H1 (cell line): ENCODE results near the gene CLTCL1.

Source experiments
- CEBPB ChIP-seq: IDR thresholded peaks from 2 replicates; pipeline ENCODE4 v1.6.1; 2012; ENCODE audit warnings: low read depth, low read length
- CHD2 ChIP-seq: IDR thresholded peaks from 2 replicates; pipeline ENCODE4 v1.6.1; 2012; ENCODE audit warnings: low read length, improper control_type of control experiment
- CREB1 ChIP-seq: IDR thresholded peaks from 2 replicates; pipeline ENCODE4 v1.6.1; 2012; ENCODE audit warnings: inconsistent platforms
- CTCF ChIP-seq, 3 experiments: IDR thresholded peaks; 1 replicate in 2 of 3; 2 replicates in 1 of 3; pipeline versions ENCODE4 v1.5.1 to v1.6.1; 2011; ENCODE audit warnings: low read length in 3 of 3, mild to moderate bottlenecking in 3 of 3, inconsistent platforms in 2 of 3, low read depth in 1 of 3, moderate library complexity in 1 of 3; ENCODE audit not compliant: insufficient read depth in 1 of 3; ENCODE audit errors: control extremely low read depth in 1 of 3
- EZH2 ChIP-seq: fragments of 200-600 bp; sonication (generic); IDR thresholded peaks from 2 replicates; pipeline ENCODE4 v1.7.1; 2012; ENCODE audit warnings: low read depth, mild to moderate bottlenecking, moderate library complexity, low read length, inconsistent platforms; ENCODE audit not compliant: severe bottlenecking
- KDM5A ChIP-seq: fragments of 200-600 bp; IDR thresholded peaks from 2 replicates; pipeline ENCODE4 v1.7.1; 2012; ENCODE audit warnings: mild to moderate bottlenecking, low read length, inconsistent platforms, mixed read lengths
- NANOG ChIP-seq: IDR thresholded peaks from 2 replicates; pipeline ENCODE4 v1.6.1; 2011; ENCODE audit warnings: low read length, low read depth, mild to moderate bottlenecking, inconsistent platforms; ENCODE audit not compliant: insufficient read depth, poor library complexity, severe bottlenecking
- POLR2A ChIP-seq, 2 experiments: IDR thresholded peaks; 1 replicate in 1 of 2; 2 replicates in 1 of 2; pipeline ENCODE4 v1.6.1; 2011; ENCODE audit warnings: low read depth in 2 of 2, low read length in 2 of 2, mild to moderate bottlenecking in 2 of 2; ENCODE audit errors: control extremely low read depth in 1 of 2
- POLR2AphosphoS5 ChIP-seq: IDR thresholded peaks from 2 replicates; pipeline ENCODE4 v1.6.1; 2011; ENCODE audit warnings: low read depth, low read length
- RAD21 ChIP-seq, 2 experiments: IDR thresholded peaks in 1 of 2; conservative IDR thresholded peaks in 1 of 2; 2 replicates each; pipeline ENCODE4 v1.6.1; 2011; ENCODE audit warnings: low read depth in 2 of 2, low read length in 2 of 2, improper control_type of control experiment in 1 of 2, inconsistent platforms in 1 of 2, mild to moderate bottlenecking in 1 of 2, moderate library complexity in 1 of 2
- RFX5 ChIP-seq: IDR thresholded peaks from 2 replicates; pipeline ENCODE4 v1.6.1; 2011; ENCODE audit warnings: low read depth, low read length, improper control_type of control experiment, borderline replicate concordance
- USF2 ChIP-seq: IDR thresholded peaks from 2 replicates; pipeline ENCODE4 v1.6.1; 2011; ENCODE audit warnings: low read length, improper control_type of control experiment

- TF ChIP-seq CTCF (IDR thresholded peaks at IDR 0.05; ENCODE audit: control extremely low read depth in 1 of 3, insufficient read depth in 1 of 3, low read depth in 1 of 3, low read length in 3 of 3): no peak
- TF ChIP-seq USF2: no peak
- TF ChIP-seq POLR2A (IDR thresholded peaks at IDR 0.05; ENCODE audit: control extremely low read depth in 1 of 2, low read depth in 2 of 2, low read length in 2 of 2): no peak
- TF ChIP-seq CREB1: no peak
- TF ChIP-seq KDM5A: no peak
- TF ChIP-seq POLR2AphosphoS5: no peak
- TF ChIP-seq CHD2: no peak
- no peak for TF ChIP-seq RAD21 (IDR thresholded peaks at IDR 0.05 in 1 of 2, conservative IDR thresholded peaks at IDR 0.05 in 1 of 2; ENCODE audit: low read depth in 2 of 2, low read length in 2 of 2)
- no peak for TF ChIP-seq NANOG
- no peak for TF ChIP-seq RFX5
- TF ChIP-seq CEBPB: no peak
- TF ChIP-seq EZH2: no peak
Measured at GRCh38 chr22:19203834-19204233, 87.7 kb downstream of the CLTCL1 start.
